Pancreas (tissue), 10 donors: ENCODE results near the gene RCSD1. TPM values are rescaled to one million over a fixed set of nuclear protein-coding genes. Genes with fewer than 3 reads are reported as not detected.
A peak's percentile ranks its signal among the peaks of the same experiment; 100 is the strongest.

Experiments used
- ATAC-seq, 4 donors: fragments of 200-7000 bp; cut with Tn5 transposase; one replicate each; pipeline versions ENCODE4 v1.8.0 to v1.9.1; 2020; ENCODE audit warnings: mild to moderate bottlenecking in 4 of 4, moderate library complexity in 4 of 4
- DNase-seq, 6 donors: peaks; one replicate each; pipeline ENCODE4 v3.0.0-alpha.2; 2020
- FAIRE-seq: peaks from 2 replicates; lab custom pipeline; 2012; peaks lifted over from hg19 to GRCh38; lab: Jason Lieb, UNC
- H3K27ac ChIP-seq, 4 donors: fragments of 200-600 bp; sonication (generic); 1 replicate in 3 of 4; 2 replicates in 1 of 4; pipeline versions ENCODE4 v1.5.0 to v1.8.0; 2020
- H3K27me3 ChIP-seq, 4 donors: fragments of 200-600 bp; one replicate each; pipeline ENCODE4 v1.8.0; 2021
- H3K36me3 ChIP-seq, 3 donors: fragments of 200-600 bp; sonication (generic) in 1 of 3; one replicate each; pipeline versions ENCODE4 v1.5.0 to v1.8.0; 2020 to 2021
- H3K4me1 ChIP-seq, 3 donors: fragments of 200-600 bp; one replicate each; pipeline ENCODE4 v1.8.0; 2021
- H3K4me3 ChIP-seq, 4 donors: fragments of 200-600 bp; sonication (generic) in 2 of 4; one replicate each; pipeline versions ENCODE4 v1.5.0 to v1.8.0; 2020 to 2021
- H3K9me3 ChIP-seq, 4 donors: fragments of 200-600 bp; one replicate each; pipeline ENCODE4 v1.8.0; 2021
- WGBS, 2 donors: extraction: QIAGEN DNeasy Blood & Tissue Kit; methylation state at CpG; one replicate each; pipeline ENCODE4 v1.1.7; 2013; 5-methylcytosine and 5-hydroxymethylcytosine counted together
- intact Hi-C, 3 donors: fragments of 100-400 bp; cut with DNase I; formaldehyde crosslinking; loops; one replicate each; pipeline versions ENCODE4 v1.11.1 to v1.14.2; 2022
- polyA plus RNA-seq, 2 donors: library from polyadenylated mRNA; stranded (reverse); fragments of 200-250 nt; gene quantifications; one replicate each; pipeline ENCODE4 v1.2.3, GENCODE V29; 2013
- total RNA-seq, 6 donors: library from RNA; stranded (reverse); fragmentation: NEBNext Ultra II Directional in 4 of 6; extraction: Animal tissue kit (Norgen Biotek cat#: 25700) in 4 of 6; gene quantifications; one replicate each; pipeline versions ENCODE4 v1.2.1 to v1.2.4, GENCODE V29; 2021 to 2023
- TF ChIP-seq, protein P1 (sequence below), 4 donors: fragments of 200-600 bp; sonication (generic) in 3 of 4; IDR thresholded peaks; one replicate each; pipeline versions ENCODE4 v1.5.0 to v1.8.0; 2021; ENCODE audit warnings: antibody characterized with exemption in 4 of 4
- donor health status: healthy with polysubstance abuse.
- donor health status: DM: no; HTN: no; CAD: no; lungs with moderate emphysema.
- donor health status: DM: no; HTN: no; CAD: no.
- donor health status: control.
- donor health status: control.
- donor health status: Bipolar disorder and iron deficiency.
- donor health status: DM: yes; HTN: yes; CAD: no.
- donor health status: DM: no; HTN: no; CAD: no.
- donor health status: DM: no; HTN: no; CAD: no.
- donor health status: DM: yes; HTN: yes; CAD: no.

The RCSD1 gene
- total and polyA plus RNA-seq, 8 donors, result 0.59 to 6.7 (median 1.6) TPM

DNA sequence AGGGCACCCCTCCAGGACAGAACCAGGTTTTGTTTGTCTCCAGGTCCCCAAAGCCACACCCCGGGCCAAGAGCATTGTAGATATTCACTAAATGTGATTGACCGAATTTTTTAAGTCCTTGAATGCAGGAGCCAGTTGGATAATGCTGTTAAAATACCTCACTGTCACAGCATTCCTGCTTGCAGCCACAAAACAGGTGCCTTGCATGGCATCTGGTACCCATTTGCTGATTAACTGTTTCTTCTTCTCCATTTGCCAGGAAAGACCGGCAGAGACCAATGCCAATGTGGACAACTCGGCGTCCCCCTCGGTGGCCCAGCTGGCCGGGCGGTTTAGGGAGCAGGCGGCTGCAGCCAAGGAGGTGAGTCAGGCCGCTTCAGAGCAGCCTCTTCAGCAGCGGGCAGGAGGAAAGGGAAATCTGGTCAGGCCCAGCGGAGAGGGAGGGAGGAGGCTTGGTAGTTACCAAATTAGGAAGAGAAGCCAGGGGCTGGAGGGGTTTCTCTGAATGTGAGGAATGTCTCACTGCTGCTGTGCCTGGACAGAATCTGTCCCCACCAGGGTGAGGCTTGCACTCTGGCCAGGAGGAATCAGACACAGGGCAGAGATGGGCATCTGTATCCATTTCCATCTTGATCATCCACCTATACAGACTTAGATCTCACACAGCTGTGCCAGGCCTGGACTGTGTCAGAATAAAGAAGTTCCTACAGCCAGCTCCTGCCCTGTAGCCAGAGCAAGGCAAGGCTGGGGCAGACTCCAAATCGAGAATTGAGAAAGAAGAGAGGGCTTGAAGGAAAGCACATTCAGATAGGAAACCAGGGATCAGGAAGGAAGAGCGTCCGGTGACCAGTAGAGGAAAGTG, 53.8 kb downstream of the RCSD1 start:
- Histone ChIP-seq H3K9me3 (no peaks in the 10 kb centered on the region), H3K4me3 (no peak overlapping the region), H3K36me3 (no peaks in the 10 kb centered on the region), H3K4me1 (no peaks in the 10 kb centered on the region), H3K27me3 (no peaks in the 10 kb centered on the region), H3K27ac (no peak overlapping the region)
- no peak for DNase-seq
- TF ChIP-seq, protein P1, sequence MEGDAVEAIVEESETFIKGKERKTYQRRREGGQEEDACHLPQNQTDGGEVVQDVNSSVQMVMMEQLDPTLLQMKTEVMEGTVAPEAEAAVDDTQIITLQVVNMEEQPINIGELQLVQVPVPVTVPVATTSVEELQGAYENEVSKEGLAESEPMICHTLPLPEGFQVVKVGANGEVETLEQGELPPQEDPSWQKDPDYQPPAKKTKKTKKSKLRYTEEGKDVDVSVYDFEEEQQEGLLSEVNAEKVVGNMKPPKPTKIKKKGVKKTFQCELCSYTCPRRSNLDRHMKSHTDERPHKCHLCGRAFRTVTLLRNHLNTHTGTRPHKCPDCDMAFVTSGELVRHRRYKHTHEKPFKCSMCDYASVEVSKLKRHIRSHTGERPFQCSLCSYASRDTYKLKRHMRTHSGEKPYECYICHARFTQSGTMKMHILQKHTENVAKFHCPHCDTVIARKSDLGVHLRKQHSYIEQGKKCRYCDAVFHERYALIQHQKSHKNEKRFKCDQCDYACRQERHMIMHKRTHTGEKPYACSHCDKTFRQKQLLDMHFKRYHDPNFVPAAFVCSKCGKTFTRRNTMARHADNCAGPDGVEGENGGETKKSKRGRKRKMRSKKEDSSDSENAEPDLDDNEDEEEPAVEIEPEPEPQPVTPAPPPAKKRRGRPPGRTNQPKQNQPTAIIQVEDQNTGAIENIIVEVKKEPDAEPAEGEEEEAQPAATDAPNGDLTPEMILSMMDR (IDR thresholded peaks at IDR 0.05), result no peak
- ATAC-seq, result no peak
- no peak for FAIRE-seq
- WGBS, 2 donors, result 68 to 72% methylated on average over 15 of the region's 15 CpGs
- intact Hi-C loops, result loop anchor here in 2 of 3 donors (10.0 kb wide), 2 partner anchors 79 to 89 kb away; no protein-coding TSS in a partner anchor

DNA sequence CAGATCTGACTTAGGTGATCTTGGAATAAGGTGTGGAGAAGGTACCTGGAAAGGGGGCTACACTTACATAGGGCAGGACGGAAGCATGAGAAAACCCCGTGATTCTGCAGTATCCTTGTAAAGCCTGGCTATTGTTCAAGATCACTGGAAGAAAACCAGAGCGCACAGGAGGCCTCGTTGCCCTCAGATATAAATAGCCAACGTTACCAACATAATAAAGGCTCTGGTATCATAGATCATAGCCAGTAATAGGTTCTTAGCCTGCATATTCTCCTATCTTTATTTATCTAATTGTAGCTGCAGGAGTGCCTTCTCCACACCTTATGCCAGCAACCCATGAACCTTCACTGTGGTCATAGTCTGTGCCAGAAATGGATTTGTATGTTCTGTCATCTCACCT, 55.8 kb downstream of the RCSD1 start:
- Histone ChIP-seq H3K27me3 (no peaks in the 10 kb centered on the region), H3K9me3 (no peaks in the 10 kb centered on the region), H3K36me3 (no peaks in the 10 kb centered on the region), H3K4me3 (no peak overlapping the region), H3K27ac (no peak overlapping the region), H3K4me1 (no peaks in the 10 kb centered on the region)
- TF ChIP-seq, protein P1 (IDR thresholded peaks at IDR 0.05), result no peak
- no peak for DNase-seq
- no peak for FAIRE-seq
- WGBS, 2 donors, result 31 to 38% methylated on average over 5 of the region's 5 CpGs
- intact Hi-C loops, result loop anchor here in 2 of 3 donors (10.0 kb wide), 2 partner anchors 81 to 91 kb away; no protein-coding TSS in a partner anchor
- no peak for ATAC-seq

DNA sequence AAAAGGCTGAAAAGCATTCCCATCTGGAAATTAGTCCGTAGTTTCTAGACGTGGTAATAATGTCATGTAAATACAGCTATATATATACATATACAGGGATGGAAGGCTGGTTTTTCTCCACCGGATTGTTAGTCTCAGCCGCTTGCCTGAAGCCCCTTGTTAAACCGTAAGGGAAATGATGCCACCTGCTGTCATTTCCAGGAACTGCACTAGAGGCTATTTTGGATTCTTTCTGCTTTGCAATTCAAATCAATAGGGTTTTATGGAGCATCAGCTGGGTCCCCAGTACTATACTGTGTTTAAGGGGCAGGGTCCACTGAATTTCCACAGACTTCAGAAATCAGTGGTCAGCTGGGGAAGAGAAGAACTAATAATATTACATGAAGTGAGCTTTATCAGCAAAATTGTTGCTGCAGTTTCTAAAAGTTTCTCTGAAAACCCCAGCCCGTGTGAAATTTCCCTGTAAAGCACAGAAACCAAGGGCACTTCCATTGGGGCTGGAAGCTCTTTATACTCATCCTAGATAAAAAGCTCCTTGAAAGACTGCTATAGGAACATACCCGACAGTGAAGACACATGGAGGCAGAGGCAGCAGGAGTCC, 58.0 kb downstream of the RCSD1 start:
- peak in 4 of 6 donors; percentile 44 to 78 (median 52) for DNase-seq
- intact Hi-C loops, result loop anchor here in 2 of 3 donors (10.0 kb wide), 2 partner anchors 83 to 93 kb away; no protein-coding TSS in a partner anchor
- TF ChIP-seq, protein P1 (IDR thresholded peaks at IDR 0.05), result peak; percentile 78 to 89 (median 81)
- Histone ChIP-seq H3K4me3 (no peak overlapping the region), H3K27ac (no peak overlapping the region), H3K27me3 (no peaks in the 10 kb centered on the region), H3K4me1 (no peaks in the 10 kb centered on the region), H3K36me3 (no peaks in the 10 kb centered on the region), H3K9me3 (no peaks in the 10 kb centered on the region)
- WGBS, 2 donors, result 16 to 18% methylated on average over 7 of the region's 7 CpGs
- FAIRE-seq, result peak; percentile 23
- ATAC-seq, result peak; percentile 70 to 92 (median 84)

DNA sequence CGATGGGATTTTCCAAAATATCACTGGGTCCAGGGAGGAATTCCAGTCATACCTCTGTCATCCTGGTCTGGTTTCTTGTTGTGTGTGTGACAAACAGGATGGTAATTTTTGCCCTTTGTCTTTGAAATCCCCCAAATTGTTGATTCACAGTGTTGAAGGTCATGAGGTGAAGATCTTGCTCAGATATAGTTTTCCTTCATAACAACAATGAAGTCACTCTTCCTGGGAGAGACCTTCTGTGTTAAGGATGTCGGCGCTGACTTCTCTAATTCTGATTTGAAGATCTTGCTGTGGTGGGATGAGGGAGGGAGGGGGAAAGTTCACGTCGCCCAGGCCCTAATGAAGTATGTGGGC, 59.5 kb downstream of the RCSD1 start:
- WGBS, 2 donors, result 53 to 75% methylated on average over 5 of the region's 5 CpGs
- ATAC-seq, result no peak
- Histone ChIP-seq H3K9me3 (no peaks in the 10 kb centered on the region), H3K27ac (no peak overlapping the region), H3K4me1 (no peaks in the 10 kb centered on the region), H3K36me3 (no peaks in the 10 kb centered on the region), H3K27me3 (no peaks in the 10 kb centered on the region), H3K4me3 (no peak overlapping the region)
- FAIRE-seq, result no peak
- intact Hi-C loops, result loop anchor here in 2 of 3 donors (10.0 kb wide), 2 partner anchors 85 to 95 kb away; no protein-coding TSS in a partner anchor
- DNase-seq, result no peak
- TF ChIP-seq, protein P1 (IDR thresholded peaks at IDR 0.05), result no peak
